ENCODE measurements around the gene EPS8L2.

EPS8L2 gene

GRCh38 chr11:704781-705645 is 1.0 kb upstream of the EPS8L2 start:
- DNase-seq: no peak

DNA sequence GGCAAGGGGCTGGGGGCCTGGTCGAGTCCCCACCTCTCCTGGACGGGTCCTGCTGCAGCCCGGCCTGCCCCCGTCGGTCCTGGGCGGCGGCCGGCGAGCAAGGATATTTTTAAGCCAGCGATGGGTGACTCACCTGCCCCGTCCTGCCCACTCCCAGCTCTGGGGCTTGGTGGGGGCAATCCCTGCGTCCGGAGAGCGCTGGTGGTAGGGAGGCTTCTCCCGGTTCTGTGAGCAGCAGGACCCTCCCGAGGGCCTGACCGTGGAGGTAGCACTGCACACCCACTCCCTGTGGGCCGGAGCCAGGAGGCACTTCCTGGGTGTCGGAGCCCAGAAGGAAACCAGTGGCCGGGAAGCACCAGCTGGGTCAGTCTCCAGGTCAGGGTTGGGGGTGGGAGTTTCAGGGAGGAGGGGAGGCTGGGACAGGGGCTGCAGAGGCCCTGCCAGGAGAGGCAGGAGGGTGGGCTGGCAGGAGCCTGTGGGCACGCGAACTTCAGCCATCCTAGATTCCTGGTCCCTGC is 467 bp downstream of the EPS8L2 start:
- no peak for DNase-seq

GRCh38 chr11:706957-707816 is 1.2 kb downstream of the EPS8L2 start:
- no peak for DNase-seq

DNA sequence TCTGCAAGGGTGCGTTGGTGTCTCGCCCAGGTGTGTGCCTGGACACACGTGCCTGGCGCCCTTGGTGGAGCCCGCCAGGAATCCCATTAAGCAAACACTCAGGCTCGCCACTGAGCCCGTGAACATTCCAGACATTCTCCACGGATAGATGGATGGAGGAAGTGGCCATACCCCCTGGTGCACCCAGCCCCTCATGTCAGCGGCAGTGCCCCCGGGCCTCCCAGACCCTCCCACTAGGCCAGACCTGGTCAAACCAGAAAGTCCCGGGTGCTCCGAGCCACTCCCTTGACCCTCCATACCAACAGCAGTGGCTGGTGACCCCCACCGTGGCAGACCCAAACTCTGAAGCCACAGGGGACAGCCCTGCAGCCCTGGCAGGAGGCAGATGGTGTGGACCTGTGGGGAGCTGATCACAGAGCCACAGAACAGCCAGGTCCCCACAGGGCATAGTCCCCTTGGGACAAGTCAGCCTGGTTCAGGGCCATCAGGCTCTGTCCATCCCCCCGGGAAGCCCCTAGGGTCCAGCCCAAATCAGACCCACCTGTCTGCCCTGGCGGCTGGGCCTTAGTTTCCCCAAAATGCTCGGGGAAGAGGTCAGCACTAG is 1.9 kb downstream of the EPS8L2 start:
- DNase-seq: no peak

GRCh38 chr11:708511-708910 is 2.5 kb downstream of the EPS8L2 start:
- no peak for DNase-seq

GRCh38 chr11:709109-709997 is 3.3 kb downstream of the EPS8L2 start:
- no peak for DNase-seq

DNA sequence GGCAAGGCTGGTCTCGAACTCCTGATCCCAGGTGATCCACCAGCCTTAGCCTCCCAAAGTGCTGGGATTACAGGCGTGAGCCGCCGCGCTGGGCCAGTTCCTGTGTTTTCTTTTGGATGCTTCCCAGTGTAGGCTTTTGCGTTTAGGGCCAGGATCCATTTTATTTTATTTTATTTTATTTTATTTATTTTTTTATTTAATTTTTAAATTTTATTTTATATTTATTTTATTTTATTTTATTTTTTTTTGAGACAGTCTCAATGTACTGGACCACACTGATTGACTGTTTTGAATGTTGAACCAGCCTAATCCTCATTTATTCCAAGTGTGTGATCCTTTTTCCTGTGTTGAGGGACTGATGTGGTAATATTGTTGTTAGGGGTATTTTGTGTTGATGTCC is 8.4 kb downstream of the EPS8L2 start:
- no peak for DNase-seq

DNA sequence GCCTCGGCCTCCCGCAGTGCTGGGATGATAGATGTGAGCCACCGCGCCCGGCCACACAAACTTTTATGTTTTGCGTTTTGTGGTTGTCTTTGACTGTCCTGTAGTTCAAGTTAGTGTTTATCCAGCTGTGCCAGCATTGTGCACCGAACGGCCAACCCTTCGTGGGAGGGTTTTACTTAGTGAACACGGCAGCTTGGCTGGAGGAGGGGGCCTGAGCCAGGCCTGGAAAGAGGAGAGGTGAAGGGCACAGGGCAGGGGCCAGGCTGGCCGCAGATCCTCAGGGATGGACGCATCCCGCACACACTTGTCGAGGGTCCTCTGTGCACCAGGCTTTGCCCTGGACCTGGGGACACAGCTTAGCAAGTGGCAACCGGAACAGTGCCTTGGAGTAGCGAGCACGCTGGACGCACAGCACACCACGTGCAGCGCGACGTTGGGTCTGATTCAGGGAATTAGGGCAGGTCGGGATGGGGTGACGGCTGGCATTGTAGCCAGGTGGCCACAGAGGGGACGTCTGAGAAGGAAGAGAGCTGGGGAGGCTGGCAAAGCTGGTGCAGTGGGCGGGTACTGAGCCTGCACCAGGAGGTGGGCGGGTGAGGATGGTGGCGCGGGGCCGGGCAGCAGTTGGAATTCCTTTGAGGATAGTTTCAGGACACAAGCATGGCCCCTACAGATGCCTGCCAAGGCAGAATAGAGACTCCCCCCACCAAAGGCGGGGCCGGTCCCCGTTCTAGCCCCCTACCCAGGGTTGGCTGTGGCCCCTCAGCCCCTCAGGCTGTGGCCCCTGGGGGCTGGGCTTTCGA is 13.4 kb downstream of the EPS8L2 start:
- DNase-seq: no peak

DNA sequence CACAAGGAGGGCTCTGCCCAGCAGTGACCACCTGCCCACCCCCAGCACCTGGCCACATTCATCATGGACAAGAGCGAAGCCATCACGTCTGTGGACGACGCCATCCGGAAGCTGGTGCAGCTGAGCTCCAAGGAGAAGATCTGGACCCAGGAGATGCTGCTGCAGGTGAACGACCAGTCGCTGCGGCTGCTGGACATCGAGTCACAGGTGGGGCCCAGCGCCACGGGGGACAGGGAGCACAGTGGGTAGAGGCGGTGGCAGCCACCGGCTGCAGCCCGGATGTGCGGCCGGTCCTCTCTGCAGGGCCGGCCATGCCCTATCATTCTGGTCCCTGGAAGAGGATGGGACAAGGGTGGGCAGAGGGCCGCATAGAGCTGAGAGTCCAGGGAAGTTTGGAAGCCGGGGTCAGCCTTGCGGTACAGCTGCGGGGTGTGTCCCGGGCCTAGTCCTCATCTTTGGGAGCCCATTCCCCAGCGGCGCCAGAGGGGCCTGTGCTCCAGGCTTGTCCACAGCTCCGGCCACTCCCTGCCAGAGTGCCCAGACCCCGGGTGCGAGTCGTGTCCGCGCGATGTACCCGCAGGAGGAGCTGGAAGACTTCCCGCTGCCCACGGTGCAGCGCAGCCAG is 14.1 kb downstream of the EPS8L2 start:
- DNase-seq: no peak

DNA sequence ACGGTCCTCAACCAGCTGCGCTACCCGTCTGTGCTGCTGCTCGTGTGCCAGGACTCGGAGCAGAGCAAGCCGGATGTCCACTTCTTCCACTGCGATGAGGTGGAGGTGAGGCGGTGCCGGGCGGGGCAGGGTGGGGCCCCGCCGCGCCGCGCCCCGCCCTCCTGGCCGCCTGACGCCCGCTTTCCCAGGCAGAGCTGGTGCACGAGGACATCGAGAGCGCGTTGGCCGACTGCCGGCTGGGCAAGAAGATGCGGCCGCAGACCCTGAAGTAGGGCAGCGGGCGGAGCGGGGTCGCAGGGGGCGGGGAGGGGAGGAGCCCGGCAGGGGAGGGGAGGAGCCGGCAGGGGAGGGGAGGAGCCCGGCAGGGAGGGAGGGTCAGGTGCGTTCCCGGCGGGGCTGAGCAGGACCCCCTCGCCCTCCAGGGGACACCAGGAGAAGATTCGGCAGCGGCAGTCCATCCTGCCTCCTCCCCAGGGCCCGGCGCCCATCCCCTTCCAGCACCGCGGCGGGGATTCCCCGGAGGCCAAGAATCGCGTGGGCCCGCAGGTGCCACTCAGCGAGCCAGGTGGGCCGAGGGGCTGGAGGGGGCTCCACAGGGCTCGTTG is 14.7 kb downstream of the EPS8L2 start:
- no peak for DNase-seq

- no peak for DNase-seq
Measured at GRCh38 chr11:721247-721740, 15.3 kb downstream of the EPS8L2 start.

- peak in 1 of 2 experiments; percentile 27 for DNase-seq
Measured at GRCh38 chr11:721741-722345, 15.8 kb downstream of the EPS8L2 start.

GRCh38 chr11:722346-722811 is 16.3 kb downstream of the EPS8L2 start:
- DNase-seq: no peak

- peak in 1 of 2 experiments; percentile 36 for DNase-seq
Measured at GRCh38 chr11:723120-723883, 17.3 kb downstream of the EPS8L2 start.

GRCh38 chr11:724049-724777 is 18.2 kb downstream of the EPS8L2 start:
- DNase-seq: no peak

DNA sequence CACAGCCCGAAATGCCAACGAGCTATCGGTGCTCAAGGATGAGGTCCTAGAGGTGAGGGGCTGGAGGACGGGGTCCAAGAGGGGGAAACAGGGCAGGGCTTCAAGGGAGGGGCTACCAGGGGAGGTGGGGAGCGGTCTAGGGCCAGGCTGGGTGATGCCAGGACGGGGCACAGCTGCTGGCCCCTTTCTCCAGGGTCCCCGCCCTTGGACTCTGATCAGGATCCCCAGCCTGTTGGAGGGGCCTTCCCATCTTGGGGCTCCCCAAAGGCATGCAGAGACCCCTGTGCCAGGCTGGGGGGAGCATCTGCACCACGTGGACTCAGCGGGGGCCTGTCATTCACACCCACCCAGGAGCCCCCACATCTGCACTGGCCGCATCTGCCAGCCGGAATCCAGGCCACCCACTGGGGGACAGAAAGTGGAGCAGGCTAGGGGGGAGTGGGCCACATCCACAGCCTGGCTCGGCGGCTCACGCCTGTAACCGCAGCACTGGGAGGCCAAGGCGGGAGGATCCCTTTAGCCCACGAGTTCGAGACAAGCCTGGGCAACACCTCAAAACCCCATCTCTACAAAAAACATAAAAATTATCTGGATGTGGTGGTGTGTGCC is 18.9 kb downstream of the EPS8L2 start:
- no peak for DNase-seq

DNA sequence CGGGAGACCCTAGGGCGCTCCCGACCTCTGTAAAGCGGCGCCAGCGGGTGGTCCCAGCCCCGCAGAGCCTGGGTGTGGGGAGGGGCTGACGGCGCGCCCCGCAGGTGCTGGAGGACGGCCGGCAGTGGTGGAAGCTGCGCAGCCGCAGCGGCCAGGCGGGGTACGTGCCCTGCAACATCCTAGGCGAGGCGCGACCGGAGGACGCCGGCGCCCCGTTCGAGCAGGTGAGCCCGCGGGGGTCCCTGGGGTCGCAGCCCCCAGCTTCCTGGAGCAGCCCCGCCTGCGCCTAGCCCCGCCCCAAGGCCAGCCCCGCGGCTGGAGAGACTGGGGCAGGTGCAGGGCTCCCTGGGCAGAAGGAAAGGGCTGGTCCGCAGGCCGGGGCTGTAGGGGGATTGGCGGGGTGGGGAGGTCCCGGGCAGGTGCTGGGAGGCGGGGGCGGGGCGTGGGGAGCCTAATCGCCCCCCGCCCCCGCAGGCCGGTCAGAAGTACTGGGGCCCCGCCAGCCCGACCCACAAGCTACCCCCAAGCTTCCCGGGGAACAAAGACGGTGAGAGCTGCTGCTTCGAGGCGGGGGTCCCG is 19.7 kb downstream of the EPS8L2 start:
- DNase-seq: no peak
